HG02973 (cell line): ENCODE data around the gene PLAC1.

Experiments
- ATAC-seq: cut with Tn5 transposase; IDR thresholded peaks from one replicate; pipeline ENCODE4 v1.9.1; 2021; ENCODE audit warnings: moderate library complexity; ENCODE audit not compliant: unreplicated experiment

Gene PLAC1

DNA sequence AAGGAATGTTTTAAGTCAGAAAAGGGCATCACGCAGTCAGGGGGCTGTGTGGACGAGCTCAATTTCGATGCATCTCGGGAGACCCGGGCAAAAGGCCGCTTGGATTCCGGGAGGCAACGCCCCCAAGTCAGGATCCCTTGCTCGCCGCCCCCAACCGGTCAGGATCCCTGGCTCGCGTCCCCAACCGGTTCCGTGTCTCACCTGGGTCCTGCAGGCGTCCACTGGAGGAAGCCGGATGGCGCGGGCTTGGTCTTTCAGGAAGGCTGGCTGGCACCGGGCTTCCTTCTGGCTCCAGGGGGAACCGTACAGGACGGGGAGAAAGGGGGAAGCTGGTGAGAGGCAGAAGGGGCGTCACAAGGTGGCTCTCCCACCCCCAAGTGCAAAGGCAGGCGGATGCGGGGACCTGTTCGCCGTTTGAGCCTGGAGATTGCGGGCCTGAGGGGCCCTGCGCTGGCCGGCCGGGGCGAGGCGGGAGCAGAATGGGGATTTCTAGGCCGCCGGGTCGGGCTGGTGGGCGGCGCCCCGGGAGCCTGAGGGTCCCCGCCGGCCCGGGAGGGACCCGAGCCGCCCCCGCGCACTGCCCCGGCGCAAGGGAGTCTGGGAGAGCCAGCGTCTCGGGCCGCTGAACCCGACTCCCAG, 113.6 kb downstream of the PLAC1 start:
- no peak for ATAC-seq

DNA sequence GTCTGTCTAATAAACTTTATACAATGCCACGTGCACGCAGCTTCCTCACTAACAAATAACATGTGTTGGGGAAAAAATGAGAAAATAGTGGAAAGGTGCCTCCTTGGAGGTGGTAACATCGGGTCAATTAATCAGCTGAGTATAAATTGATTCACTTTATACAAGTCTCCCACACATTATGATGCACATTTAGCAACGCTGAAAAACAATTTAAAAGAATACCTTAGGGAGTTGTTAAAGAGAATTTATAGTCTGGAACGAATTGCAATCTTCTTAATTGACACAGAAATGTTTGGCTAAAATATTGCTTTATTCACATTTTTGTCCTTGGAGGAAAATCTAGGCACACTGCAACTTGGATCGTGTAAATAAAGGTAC, 114.1 kb downstream of the PLAC1 start:
- ATAC-seq = no peak

DNA sequence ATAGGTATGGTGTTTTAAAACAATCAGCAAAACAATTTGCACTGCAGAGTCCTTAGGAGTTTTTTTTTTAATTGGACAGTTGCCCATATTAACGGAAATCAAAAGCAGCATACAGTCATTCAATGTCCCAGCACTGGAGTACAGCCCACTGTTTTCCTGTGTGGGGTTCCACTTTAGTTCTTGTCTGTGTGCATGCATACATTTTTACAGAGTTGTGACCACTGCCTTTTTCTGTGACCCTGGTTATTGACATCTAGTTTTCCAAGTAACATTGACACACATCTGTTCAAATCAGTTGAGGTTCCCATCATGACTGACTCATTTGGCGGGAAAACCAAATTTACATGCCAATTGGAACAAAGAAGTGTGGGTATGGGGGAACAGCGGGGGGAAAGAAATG, 115.0 kb downstream of the PLAC1 start:
- ATAC-seq = no peak

DNA sequence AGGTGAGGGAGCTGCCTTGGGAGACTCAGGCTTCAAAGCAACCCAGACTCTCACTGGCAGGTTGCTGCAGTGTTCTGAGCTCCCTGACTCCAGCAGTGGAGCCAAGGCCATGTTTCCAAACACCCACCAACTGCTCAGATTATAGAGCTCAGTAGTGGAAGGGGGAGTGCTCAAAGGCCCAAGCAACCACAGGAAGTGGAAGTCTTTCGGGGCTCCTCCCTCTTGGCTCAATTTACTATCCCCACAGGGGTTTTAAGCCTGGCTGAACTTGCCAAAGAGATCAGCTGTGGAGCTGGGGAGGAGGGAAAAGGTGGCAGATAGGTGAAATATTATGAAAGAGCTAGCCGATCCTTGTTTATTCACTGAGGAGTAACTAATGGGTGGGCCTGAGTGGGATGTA, 115.8 kb downstream of the PLAC1 start:
- no peak for ATAC-seq

DNA sequence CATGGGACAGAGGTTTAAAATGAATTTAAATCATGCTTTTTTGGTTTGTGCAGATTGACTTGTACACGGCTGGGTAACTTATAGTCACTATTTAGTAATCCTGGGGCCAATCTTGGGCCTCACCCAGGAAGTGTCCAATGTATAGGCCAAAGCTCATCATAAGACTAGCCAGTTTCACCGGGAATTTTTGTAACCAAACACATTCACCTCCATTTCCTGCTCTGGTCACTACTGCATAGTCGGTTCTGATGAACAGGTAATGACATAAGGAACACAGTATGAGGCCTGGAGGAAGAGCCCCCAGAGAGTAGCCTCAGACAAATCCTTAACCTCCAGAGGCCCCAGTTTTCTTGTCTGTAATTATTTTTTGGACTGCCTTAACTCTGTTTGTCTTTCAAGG, 116.4 kb downstream of the PLAC1 start:
- no peak for ATAC-seq

- no peak for ATAC-seq
Measured at GRCh38 chrX:134538316-134538715, 120.0 kb downstream of the PLAC1 start.

DNA sequence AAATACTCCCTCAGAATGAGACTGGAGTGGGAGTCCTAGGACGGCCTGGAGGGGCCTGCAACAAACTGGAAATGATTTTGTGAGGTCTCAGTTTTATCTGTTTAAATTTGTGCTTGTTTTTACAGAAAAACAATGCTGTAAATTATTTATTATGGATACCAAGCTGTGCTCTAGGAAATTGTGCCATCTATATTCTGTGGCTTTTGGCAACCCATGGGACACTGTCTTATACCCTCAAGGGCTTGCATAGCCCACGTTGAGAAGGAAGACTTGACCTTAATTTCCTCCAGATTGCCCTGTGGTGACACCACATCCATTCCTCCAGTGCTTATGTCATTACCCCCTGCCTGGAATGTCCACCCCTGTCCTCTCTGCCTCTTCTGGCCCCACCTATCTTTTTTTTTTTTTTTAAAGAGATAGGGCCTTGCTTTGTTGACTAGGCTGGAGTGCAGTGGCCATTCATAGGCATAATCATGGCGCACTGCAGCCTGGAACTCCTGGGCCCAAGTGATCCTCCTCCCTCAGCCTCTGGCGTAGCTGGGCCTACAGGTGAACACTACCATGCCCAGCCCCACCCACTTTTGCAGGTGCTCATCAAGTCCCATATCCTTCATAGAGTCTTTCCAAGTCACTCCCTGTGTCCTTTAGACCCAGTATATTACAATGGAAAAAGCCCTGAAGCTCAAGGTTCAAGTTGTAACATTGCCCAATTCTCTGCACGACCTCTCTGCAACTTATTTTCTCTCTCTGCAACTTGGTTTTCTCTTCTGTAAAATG, 120.9 kb downstream of the PLAC1 start:
- no peak for ATAC-seq

DNA sequence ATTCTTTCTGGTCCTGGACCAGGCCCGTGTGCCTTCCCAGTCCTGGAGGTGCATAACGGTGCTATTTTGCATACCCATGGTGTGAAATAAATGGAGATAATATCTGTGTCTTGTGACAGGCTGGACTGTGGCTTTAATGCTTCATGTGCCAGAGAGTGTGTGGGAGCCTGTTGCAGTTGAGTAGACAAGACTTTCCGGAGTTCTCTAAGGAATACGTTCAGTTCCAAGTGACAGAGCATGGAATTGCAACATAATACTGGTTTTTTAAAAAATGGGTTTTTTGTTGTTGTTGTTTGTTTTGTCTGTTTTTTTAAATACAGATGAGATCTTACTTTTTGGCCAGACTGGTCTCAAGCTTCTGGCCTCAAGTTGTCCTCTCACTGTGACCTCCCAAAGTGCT, 124.3 kb downstream of the PLAC1 start:
- ATAC-seq = no peak

DNA sequence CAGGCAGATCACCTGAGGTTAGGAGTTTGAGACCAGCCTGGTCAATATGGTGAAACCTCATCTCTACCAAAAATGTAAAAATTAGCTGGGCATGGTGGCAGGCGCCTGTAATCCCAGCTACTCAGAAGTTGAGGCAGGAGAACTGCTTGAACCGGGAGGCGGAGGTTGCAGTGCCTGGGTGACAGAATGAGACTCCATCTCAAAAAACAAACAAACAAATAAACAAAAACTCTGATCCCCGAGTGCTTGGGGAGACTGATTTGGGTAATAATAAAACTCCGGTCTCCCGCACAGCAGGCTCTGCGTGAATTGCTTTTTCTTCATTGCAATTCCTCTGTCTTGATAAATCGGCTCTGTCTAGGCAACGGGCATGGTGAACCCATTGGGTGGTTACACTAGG, 124.9 kb downstream of the PLAC1 start:
- ATAC-seq = no peak

- no peak for ATAC-seq
Measured at GRCh38 chrX:134530845-134531244, 127.4 kb downstream of the PLAC1 start.

GRCh38 chrX:134529481-134529880, 128.8 kb downstream of the PLAC1 start:
- ATAC-seq = no peak

- ATAC-seq = no peak
Measured at GRCh38 chrX:134528960-134529359, 129.3 kb downstream of the PLAC1 start.

- no peak for ATAC-seq
Measured at GRCh38 chrX:134526399-134526798, 131.9 kb downstream of the PLAC1 start.

DNA sequence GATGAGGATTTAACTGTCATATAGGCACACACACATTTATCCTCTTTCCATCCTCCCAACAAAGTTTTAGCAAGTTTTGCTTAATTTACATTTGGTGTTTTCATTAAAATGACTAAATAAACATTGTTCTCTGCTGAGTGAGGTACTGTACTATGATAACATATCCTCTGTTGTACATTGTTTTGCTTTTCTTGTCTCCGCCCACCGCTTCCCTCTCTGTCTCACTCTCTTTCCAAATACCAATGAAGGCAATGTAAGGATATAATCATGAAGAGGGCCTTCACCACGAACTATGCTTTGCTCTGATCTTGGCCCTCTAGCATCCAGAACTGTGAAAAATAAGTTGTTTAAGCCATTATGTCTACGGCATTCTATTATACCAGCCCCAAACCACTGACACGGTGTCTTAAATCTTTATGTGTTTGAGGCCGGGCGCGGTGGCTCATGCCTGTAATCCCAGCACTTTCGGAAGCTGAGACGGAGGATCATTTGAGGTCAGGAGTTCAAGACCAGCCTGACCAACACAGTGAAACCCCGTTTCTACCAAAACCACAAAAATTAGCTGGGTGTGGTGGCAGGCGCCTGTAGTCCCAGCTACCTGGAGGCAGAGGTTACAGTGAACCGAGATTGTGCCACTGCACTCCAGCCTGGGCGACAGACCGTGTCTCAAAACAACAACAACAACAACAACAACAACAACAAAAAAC, 133.0 kb downstream of the PLAC1 start:
- no peak for ATAC-seq

GRCh38 chrX:134524181-134524580, 134.1 kb downstream of the PLAC1 start:
- no peak for ATAC-seq

DNA sequence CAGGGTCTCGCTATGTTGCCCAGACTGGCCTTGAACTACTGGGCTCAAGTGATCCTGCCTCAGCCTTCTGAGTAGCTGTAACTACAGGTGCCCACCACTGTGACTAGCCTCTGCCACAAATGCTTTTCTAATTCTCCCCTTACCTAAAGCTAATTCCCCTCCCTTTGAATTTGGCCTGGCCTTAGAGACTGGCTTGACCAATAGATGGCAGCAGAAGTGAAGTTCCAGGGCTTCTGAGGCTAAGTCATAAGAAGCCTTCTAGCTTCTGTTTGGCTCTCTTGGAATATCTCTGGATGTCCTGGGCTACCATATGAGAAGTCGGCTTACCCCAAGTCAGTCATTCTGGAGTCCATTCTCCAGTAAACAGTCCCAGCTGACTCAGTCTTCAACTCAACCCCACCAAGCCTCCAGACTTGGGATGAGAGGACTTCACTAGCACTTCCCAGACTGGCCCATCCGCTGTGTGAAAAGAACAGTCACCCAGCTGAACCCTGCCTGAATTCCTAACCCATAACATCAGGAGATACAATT, 137.3 kb downstream of the PLAC1 start:
- peak; percentile 54 for ATAC-seq
